HG03159 (cell line): ENCODE results near the gene MAP1A.

Experiments
- ATAC-seq: cut with Tn5 transposase; IDR thresholded peaks from one replicate; pipeline ENCODE4 v1.9.1; 2021; ENCODE audit warnings: mild to moderate bottlenecking, moderate library complexity; ENCODE audit not compliant: unreplicated experiment

The MAP1A gene

DNA sequence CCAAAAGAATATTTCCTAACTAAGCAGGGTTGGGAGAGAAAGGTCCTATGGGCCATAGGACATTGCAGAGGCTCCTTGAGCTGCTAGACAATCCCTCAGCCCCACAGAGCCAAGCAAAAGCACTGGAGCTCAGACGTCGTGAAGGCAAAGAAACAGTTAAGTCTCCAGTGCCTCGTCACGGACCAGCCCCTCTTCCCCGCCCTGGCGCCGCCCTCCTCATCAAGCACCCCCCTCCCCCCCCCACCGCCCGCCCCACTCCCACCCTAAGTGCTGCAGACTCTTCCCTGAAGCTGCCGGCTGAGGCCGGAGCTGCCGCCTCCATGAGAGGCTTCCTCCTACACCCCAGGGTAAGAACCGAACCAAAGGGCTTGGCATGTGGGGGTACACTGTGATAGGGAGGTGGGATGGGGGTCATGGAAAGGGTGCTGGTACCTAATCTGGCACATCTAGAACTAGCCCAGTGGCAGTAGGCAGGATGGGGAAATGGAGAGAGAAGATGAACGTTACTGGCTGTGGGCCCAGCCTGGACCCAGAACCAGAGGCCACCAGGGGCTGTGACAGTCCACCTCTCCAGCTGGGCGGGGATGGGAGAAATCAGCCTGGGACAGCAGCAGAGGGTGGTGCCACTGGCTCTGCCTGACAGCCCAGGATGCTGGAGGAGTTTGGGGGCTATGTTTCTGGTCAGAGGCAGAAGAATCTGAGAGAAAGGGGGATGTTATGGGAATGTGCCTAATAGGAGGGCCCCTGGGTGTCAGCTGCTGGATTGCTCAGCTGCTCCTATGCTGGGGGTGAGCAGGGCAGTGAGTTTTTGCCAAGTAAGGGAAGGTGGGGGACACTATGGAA is at the start of gene MAP1A:
Gene MAP1A, plus strand, starts transcription at position 255 of the 843 bp plus-strand sequence. CDS start 3,866 bp downstream, outside the sequence.
- ATAC-seq: no peak

GRCh38 chr15:43469867-43470266 is 47.5 kb upstream of the MAP1A start:
- no peak for ATAC-seq

GRCh38 chr15:43471975-43472374 is 45.4 kb upstream of the MAP1A start:
- ATAC-seq: no peak

- ATAC-seq: no peak
These were observed 43.5 kb upstream of the MAP1A start for GRCh38 chr15:43473885-43474284.

DNA sequence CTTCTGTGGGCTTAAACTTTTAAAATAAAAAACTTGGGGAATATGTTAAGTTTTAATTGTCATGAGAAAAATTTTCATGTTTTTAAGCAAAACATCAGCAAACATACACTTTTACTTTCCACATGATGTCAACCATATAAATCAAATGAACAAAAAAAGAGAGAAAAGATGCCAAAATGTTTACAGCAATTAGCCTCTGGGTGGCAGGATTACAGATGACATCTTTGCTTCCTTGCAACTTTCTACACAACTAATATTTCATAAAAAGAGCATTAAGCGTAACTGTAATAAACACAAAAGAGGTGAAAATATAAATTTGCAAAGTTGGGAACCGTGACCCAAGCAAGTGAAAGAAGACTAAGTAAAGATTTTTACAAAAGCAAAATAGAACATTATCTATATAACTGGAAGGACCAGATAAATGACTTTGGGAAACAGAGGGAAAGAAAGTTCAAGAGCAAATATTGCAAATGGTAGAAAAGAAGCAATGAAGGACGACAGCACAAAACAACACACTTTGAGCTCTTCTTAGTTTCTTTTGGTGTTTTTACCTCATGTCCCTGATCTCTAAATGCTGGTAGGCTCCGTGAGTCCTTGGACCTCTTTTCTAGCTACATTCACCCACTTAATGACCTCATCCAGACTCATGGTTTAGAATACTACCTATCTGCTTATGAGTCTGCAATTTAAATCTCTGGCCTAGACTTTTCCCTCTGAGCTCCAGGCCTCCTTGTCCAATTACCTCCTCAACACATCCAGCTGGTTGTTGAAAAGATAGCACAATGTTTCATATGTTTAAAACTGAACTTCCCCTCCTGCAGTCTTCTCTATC is 33.9 kb upstream of the MAP1A start:
- ATAC-seq: no peak

GRCh38 chr15:43484455-43484854 is 33.0 kb upstream of the MAP1A start:
- no peak for ATAC-seq

DNA sequence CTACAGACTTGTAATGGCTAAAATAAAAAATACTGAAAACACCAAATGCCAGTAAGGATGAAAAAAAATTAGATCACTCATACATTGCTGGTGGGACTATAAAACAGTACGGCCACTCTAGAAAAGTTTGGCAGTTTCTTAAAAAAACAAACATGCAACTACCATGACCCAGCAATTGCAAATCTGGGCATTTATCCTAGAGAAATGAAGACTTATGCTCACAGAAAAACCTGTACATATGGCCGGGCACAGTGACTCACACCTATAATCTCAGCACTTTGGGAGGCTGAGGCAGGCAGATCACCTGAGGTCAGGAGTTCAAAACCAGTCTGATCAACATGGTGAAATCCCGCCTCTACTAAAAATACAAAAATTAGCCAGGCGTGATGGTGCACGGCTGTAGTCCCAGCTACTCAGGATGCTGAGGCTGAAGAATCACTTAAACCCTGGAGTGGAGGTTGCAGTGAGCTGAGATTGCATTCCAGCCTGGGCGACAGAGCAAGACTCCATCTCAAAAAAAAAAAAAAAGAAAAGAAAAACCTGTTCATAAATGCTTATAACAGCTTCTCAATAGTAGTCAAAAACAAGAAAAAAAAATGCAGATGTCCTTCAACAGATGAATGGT is 30.0 kb upstream of the MAP1A start:
- ATAC-seq: no peak

DNA sequence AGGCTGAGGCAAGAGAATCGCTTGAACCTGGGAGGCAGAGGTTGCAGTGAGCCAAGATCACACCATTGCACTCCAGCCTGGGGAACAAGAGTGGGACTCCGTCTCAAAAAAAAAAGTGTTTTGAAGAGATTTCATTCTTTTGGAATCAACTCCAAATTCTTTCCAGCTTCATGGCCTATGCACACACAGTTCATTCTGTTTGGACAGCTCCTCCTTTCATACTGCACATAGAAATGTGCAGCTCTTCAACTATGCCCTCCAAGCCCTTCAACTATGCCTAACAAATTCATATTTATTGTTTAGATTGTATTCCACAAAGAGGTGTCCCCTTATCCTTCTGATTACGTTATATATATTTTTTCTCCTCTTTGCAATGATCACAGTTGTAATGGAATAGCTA is 28.6 kb upstream of the MAP1A start:
- no peak for ATAC-seq

DNA sequence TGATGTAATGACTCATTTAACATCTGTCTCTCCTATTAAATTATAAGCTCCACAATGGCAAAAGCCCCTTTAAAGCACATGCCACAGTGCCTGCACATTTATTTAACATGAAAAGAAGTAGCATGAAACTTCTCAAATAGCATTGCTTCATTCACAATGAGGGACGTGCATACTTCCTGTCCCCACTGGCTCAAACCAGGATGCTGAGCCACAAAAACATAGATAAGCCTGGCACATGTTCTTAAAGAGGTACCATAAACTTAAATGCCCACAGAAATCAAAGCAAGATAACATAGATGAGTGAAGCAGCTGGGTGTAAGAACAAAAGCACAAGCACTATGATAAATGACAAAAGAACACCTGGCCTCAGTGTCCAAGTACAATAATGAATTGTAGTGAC is 28.2 kb upstream of the MAP1A start:
- no peak for ATAC-seq

GRCh38 chr15:43492266-43492665 is 25.1 kb upstream of the MAP1A start:
- ATAC-seq: no peak

DNA sequence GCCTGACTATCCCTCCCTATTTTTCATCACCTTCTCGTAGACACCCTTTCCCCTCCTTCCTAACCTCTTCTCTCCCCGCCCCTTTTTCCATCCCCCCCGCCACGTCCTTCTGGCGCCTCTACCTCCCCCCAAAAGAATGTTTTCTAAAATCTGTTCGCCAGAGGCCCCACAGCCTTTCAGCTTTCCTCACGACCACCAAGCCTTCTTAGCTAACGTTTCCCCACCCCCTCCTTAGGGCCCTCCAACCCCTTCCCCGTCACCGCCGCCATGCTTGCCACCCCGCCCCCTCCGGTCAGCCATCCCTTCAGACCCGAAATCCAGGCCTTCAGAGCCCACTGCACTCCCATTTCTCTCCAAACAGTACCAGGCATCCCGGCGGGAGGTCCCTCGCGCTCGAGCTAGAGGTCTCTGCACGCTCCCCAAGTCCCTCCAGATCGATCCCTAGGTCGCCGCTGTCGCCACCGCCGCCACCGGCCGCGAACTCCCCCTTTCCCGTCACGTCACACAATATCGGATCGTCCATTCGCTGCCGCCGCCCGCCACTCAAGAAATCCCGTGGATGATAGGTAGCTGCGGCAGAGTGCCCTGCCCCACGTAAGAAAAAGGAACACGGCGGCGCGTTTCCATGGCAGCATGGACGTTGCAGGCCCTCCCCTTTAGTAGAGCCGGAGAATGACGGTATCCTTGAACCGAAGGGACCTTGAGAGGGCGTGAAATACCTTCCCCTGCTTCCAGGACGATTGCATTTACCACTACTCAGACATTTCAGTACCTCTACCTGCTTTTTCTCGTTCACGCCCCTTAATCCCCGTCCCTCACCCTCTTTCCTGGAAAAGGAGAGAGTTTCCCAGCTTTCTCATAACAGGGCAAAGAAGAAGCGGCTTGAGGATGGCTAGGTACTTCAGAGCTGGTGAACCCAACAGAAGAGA is 24.5 kb upstream of the MAP1A start, which contains the start of gene TP53BP1:
Gene TP53BP1, minus strand, starts transcription at position 484 of the 929 bp plus-strand sequence. Its CDS starts 113 bp downstream, at position 371.
- peak; percentile 99 for ATAC-seq

DNA sequence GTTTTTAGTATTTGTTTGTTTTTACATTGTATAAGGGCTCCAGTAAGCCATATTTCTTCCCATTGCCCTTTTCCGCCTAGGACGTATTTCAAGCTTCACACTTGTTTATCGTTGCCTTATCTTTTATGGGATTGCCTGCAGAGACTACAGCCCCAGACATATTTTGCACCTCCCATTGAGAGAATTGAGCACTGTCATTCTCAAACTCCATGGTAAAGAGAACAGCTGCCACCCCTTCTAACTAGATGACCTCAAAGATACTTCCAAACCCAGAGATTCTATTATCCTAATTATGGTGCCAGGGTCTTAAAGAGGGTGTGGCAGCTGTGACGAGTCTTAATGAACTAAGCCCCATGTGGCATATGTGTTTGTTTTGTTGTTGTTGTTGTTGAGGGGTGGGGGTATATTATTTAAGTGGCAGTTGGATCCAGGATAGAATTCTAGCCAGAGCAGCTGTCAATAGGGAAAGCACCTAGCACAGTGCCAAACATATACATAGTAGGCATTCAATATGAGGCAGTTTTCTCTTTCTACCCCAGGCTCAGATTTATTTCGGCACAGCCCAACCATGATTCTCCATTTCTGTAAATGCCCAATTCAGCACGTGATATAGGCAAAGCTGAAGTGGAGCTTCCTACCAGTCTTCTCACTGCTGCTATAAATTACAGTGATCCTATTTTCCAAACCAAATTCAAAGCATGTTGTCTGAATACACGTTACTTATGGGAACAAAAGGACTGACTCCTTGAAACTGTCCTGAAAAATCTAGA is 23.5 kb upstream of the MAP1A start:
- no peak for ATAC-seq

GRCh38 chr15:43498990-43499389 is 18.4 kb upstream of the MAP1A start:
- ATAC-seq: no peak

- no peak for ATAC-seq
These were observed 17.8 kb upstream of the MAP1A start for GRCh38 chr15:43499635-43500034.

DNA sequence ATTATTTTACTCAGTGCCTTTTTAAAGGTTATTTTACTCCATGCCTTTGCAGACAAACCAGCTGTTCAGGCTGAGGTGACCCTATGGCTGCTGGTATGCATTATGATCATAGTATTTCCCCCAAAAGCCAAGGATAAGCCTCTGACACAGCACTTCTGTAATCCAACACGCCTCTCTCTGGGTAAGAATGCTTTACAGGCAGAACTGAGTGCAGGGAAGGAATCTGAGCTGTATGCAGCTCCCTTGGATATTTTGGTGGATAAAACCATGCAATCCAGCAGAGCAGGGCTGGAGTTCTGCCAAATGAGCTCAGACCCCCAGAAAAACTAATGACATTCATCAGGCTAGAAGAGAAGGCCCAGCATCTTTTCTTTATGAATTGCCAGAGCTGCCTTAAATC is 11.7 kb upstream of the MAP1A start:
- no peak for ATAC-seq

DNA sequence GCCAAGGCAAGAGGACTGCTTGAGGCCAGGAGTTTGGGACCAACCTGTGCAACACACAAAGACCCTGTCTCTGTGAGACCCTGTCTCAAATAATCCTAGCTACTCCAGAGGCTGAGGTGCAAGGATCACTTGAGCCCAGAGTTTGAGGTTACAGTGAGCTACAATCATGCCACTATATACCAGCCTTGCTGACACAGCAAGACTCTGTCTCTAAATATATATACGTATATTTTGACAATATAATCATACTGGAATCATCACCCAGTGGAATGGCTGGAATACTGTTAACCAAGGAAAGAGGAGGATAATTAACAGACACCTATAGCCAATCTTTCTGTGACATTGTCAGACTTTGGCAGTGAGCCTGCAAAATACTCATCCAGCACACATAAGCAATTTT is 9.0 kb upstream of the MAP1A start:
- no peak for ATAC-seq

DNA sequence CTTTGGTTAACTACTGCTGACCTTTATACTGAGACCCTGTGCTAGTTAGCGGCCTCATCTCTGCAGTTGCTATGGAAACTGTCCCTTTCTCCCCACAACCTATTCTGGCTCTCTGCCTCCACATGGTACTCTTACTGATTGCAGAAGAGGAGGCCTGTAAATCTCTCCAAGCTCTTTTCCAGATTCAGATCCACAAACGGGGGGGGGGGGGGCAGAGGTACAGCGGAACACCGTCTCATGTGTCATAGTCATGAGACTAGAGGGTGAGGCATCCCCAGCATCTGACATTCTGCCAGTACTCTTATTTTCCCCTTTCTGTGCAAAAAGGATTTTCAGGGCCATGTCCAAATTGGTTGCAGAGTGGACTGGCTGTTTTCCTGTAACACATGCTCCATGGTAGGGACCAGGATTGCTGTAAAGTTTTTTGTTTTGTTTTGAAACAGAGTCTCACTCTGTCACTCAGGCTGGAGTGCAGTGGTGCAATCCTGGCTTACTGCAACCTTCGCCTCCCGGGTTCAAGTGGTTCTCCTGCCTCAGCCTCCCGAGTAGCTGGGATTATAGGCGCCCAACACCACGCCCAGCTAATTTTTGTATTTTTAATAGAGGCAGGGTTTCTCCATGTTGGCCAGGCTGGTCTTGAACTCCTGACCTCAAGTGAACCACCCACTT is 8.3 kb upstream of the MAP1A start:
- no peak for ATAC-seq

DNA sequence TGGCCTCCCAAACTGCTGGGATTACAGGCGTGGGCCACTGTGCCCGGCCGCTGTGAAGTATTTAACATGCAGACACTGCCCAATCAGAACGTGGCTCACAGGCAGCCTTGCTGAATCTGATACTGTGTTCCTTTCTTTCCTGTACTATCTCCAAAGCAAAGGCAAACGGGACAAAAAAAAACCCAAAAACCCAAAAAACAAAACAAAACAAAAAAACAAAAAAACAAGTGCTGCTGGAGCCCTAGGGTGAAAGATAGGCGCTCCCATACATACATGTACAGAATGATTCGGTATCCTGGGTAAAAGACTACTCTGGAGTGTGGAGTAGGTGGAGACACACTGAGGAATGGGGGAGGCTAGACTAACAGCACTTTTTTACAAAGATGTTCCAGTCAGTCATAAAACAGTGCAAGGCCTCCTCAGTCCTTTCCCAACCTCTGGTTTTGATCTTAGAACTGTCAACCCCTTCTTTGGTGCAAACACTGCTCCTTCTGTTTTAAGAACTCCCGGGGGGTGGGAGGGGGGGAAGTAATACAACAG is 7.7 kb upstream of the MAP1A start:
- no peak for ATAC-seq
